ENCODE data around the gene CARD6.
"Not testable (repeated sequence)": the region's sequence is repeated elsewhere in the genome, so short reads cannot be mapped to it uniquely, and the experiment has no call there.

Gene CARD6

DNA sequence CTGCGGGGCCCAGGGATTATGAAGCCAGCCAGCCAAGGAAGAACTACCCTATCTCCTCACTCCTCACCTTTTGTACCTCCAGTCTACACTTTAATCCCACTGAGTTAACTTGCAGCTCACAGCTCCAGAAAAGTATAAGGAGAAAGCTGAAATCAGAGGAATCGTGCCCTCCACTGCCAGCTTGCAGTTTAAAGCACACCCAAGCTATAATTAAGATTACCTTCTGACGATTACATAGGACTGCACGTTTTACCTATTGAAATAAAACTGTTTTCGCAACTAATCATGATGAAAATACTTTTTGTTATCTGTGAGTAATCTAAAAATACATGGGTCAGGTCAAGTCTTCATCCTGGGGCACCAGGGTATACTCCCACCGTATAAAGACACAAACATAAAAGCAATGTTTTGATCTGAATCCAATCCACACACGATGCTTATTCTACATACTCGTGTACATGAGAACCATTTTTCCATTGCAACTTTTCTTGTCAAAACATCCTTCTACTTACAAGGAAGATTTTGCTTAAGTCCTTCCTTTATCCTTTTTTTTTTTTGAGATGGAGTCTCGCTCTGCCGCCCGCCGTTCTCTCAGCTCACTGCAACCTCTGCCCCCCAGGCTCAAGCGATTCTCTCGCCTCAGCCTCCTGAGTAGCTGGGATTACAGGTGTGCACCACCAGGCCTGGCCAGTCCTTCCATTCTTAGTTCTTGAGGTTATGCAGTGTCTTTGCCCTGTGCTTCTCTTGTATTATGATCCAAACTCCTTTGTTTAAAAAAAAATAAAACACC is 13.8 kb upstream of the CARD6 start:
- no peak for DNase-seq (ENCODE audit: low read depth in 1 of 2, low spot score in 1 of 2)

- no peak for DNase-seq (ENCODE audit: low read depth in 1 of 2, low spot score in 1 of 2)
These were observed 13.0 kb upstream of the CARD6 start for GRCh38 chr5:40828021-40828631.

DNA sequence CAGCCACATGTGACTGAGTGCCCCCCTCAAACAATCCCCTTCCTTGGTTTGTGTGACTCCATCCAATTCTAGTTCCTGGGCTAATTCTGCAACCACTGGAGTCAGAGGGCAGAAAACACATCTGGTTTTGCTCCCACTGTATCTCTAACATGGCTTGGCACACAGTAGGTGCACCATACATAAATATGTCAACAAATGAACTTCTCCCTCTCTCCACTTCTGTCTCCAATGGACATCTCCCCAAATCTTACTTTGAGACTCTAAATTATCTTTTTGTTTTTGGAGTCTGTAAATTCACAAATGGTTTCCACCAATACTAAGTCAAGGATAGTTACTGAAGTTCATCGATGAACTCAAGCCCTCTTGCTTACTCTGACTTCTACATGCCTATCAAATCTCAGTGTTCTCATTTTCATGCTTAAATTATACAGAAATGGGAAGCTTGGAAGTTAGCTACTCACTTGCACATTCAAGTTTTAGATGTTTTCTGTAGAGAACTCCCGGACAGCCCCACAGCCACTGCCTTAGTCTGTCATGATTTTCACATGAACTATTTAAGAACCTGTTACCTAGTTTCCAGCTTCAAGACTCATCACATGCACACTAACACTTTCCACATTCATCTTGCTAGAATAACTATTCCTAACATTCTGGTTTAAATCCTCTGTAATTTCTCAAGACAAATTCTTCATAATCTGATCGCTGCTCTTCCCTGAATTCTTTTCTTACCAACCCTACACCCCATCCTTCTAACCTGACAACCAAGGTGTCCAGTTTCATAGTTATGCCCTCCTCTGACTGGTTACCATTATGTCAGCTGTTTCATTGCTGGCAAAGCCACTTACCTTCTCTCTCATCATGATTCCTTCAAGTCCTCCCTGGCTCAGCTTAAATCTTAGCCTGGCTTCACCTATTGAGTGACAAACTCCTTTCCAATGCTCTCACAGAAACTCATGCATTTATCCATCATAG is 12.2 kb upstream of the CARD6 start:
- no peak for DNase-seq (ENCODE audit: low read depth in 1 of 2, low spot score in 1 of 2)

- DNase-seq (ENCODE audit: low read depth in 1 of 2, low spot score in 1 of 2) = no peak
These were observed 11.2 kb upstream of the CARD6 start for GRCh38 chr5:40829748-40830533.

DNA sequence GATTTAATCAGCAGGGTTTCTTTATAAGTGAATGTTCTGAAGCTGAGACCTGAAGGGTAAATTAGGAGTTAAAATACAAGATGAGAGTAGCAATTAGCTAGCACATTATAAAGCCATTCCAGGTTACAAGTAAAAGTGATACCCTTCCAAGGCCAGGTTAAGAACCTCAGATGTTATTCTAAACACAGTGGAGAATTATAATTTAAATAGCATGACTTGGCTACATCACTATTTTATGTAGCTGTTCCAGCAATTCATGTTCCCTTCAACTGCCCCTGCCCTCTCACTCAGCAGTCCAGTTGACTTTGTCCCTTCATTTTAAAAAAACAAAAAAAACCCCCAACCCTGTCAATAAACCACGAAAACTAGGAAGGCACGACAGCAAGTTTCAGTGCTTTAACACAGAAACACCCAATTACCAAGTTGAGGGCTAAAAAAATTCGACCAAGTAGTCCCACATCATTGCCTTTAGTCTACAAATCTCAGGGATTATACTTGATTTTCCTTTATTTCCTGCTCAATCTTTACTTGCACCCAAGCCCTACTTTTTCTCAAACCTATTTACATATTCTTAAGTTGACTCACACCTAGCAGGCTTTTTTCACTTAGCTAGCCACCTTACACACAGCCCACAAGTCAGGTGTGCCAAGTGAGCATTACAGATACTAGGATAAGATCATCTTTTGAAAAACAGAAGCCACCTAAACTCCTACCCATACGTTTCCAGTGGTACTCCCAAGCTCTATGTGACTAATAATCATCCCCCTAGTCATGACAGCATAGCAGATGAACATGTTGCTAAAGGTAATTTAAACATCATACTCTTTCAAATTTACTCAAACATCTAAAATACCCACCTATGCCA is 9.6 kb upstream of the CARD6 start:
- DNase-seq (ENCODE audit: low read depth in 1 of 2, low spot score in 1 of 2) = no peak

- DNase-seq (ENCODE audit: low read depth in 1 of 2, low spot score in 1 of 2) = no peak
These were observed 8.8 kb upstream of the CARD6 start for GRCh38 chr5:40832345-40832744.

- no peak for DNase-seq (ENCODE audit: low read depth in 1 of 2, low spot score in 1 of 2)
These were observed 7.4 kb upstream of the CARD6 start for GRCh38 chr5:40833712-40834229.

- peak in 1 of 2 donors; percentile 24 for DNase-seq (ENCODE audit: low read depth in 1 of 2, low spot score in 1 of 2)
These were observed 6.7 kb upstream of the CARD6 start for GRCh38 chr5:40834391-40834848.

DNA sequence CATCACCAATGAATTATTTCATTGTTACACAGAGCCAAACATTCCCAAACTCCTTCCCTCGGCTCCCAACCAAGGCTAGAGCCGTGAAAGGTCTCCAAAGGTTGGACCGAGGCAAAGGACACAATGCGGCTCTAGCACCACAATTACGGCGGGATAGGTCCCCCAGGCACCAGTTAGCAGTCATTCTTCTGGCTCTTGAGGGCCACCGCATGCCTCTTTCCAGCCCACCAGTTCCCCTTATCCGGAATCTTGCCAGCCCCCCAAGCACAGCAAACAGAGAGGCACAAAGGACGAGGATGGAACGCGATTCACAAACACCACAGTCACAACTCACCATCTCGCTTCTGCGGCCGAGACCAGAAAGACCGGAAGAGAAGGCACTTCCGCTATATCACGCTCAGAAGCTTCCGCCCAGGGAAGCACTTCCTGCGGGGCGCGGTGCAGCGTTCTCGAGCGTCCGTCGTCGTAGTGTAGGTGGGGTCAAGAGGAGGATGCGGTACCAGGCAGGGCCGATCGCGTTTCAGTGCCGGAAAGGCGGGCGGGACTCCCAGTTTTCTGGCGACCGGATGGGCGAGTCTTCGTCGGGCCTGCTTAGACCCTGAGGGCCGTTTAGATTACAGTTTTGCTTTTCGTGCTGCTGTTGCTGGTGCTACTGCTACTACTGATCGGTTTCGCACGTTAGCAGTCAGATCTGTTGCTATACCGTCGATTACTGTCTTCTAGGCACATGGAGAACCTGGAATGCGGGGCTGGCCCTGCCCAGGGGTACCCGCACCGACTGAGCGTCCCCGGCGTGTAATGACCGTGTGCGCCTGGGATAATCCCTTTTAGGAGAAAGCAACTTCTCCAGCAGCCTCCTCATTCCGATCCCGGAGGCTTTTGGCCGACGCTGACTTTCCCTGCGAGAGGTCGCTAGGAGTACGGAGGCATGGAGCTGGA is 6.0 kb upstream of the CARD6 start, which contains the start of gene RPL37:
RPL37 (minus strand) TSS at position 374 of the 939 bp plus-strand sequence; CDS start at position 337, 37 bp downstream.
- peak; percentile 78 to 86 for DNase-seq (ENCODE audit: low read depth in 1 of 2, low spot score in 1 of 2)

DNA sequence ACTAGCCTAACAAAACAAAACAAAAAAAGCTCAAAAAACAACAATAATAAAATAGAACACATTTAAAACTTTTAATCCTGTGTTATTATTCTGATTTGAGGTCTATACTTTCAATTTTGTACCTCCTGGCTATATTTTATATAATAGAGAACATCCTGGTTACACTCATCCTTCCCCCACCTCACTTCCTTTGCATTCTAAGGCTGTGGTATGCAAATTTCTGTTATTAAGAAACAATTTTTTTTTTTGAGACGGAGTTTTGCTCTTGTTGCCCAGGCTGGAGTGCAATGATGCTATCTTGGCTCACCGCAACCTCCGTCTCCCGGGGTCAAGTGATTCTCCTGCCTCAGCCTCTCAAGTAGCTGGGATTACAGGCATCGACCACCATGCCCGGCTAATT is 3.1 kb upstream of the CARD6 start:
- DNase-seq (ENCODE audit: low read depth in 1 of 2, low spot score in 1 of 2) = no peak

GRCh38 chr5:40842351-40842750 is 1.2 kb downstream of the CARD6 start:
- DNase-seq (ENCODE audit: low read depth in 1 of 2, low spot score in 1 of 2) = no peak

DNA sequence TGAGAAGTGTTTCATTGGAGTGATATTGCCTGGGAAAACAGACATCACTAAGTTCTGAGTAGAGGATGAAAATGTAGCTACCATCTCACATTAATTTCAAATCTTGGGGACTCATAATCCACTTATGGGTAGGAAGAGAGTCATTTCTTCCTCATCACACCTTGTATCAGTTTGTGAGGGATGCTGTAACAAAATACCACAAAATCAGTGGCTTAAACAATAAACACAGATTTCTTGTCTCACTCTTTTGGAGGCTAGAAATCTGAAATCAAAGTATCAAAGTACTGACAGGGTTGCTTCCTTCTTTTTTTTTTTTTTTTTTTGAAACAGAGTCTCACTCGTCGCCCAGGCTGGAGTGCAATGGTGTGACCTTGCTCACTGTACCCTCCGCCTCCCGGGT is 3.4 kb downstream of the CARD6 start:
- DNase-seq (ENCODE audit: low read depth in 1 of 2, low spot score in 1 of 2) = no peak

DNA sequence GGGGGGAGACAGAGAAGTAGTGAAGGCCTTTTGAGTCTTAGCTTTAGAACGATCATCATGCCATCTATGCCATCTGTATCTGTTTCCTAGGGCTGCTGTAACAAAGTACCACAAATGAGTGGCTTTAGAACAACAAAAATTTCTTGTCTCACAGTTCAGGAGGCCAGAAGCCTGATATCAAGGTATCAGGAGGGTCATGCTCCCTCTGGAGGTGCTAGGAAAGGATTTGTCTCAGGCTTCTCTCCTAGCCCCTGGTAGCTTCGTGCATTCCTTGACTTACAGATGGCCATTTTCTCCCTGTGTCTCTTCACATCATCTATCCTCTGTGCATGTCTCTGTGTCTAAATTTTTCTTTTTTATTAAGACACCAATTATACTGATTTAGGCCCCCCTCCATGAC is 5.2 kb downstream of the CARD6 start:
- no peak for DNase-seq (ENCODE audit: low read depth in 1 of 2, low spot score in 1 of 2)

GRCh38 chr5:40847525-40847924 is 6.4 kb downstream of the CARD6 start:
- DNase-seq (ENCODE audit: low read depth in 1 of 2, low spot score in 1 of 2) = no peak

DNA sequence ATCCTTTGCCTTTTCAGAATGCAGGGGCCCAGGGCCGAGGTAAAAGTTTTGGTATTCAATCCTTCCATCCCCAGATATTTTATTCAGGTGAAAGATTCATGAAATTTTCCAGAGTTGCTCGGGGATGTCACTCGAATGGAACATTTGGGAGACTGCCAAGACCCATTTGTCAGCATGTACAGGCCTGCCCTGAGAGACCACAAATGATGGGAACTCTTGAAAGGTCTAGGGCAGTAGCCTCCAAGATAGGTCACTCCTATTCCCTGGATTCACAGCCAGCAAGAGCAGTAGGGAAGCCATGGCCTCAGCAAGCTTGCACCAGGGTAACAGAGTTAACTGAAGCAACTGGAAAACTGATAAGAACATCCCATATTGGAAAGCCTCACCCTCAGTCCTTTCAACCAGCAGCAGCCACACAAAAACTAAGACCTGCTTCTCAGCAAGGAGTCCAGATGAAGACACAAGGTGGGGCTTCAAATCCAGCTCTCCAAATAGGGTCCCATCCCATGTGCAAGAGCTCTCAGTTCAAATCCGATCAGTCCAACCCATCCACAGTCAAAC is 12.5 kb downstream of the CARD6 start:
- DNase-seq (ENCODE audit: low read depth in 1 of 2, low spot score in 1 of 2) = no peak

DNA sequence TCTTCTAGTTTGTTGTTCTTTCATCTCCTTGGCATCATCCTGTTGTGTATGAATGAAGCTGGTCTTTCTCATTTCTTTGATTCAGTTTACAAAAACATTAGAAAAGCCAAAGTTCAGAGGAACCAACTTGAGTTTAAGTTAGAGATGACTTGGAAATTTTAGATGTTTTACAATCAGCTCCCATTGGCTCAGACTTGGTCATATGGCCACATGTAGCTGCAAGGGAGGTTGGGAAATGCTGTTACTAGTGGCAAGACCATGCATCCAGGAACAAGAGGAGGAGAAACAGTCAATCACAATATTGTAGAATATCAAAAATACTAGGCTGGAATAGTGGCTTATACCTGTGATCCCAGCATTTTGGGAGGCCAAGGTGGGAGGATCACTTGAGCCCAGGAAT is 19.5 kb downstream of the CARD6 start:
- DNase-seq (ENCODE audit: low read depth in 1 of 2, low spot score in 1 of 2) = no peak

DNA sequence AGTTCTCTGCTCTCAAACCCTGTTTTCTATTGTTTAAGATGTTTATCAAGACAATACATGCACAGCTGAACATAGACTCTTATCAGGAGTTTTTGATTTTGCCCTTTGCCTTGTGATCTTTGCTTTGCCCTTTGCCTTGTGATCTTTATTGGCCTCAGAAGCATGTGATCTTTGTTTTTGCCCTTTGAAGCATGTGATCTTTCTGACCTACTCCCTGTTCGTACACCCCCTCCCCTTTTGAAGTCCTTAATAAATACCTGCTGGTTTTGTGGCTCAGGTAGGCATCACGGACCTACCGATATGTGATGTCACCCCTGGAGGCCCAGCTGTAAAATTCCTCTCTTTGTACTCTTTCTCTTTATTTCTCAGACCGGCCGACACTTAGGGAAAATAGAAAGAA is 23.8 kb downstream of the CARD6 start:
- not testable (repeated sequence) for DNase-seq (ENCODE audit: low read depth in 1 of 2, low spot score in 1 of 2)

DNA sequence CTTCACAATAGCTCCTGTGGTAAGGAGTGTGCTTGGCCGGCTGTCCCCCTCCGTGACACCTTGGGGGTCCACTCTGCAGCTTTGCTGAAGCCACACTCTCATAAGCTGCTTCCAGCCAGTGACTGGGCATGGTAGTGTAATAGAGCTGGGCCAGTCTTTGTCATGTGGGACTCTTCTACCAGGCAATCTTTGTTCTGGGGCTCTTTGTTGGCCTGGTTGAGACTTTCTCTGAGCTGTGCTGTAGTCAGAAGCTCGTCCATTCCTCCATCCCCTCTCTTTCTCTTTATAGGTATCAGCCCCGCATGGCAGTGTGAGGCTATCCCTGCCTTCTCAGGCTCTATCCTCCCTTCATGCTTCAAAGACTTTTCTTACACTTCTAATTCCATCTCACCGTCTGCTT is 25.7 kb downstream of the CARD6 start:
- DNase-seq (ENCODE audit: low read depth in 1 of 2, low spot score in 1 of 2) = no peak

Measured in activated T-helper 1 cell treated with anti-CD3 and anti-CD28 coated beads, Interleukin-2, amount 50 U/mL, for 16 hours (primary cell).